IPS-20b (cell line): ENCODE data around the gene MTIF2.
"Not testable (repeated sequence)": the region's sequence is repeated elsewhere in the genome, so short reads cannot be mapped to it uniquely, and the experiment has no call there.

Source experiments
- H3K27ac ChIP-seq: one replicate; pipeline ENCODE4 v1.5.1; 2013; ENCODE audit warnings: low read length
- H3K27me3 ChIP-seq: 2 replicates; pipeline ENCODE4 v1.6.1; 2013; ENCODE audit warnings: mild to moderate bottlenecking, low read length, inconsistent platforms; ENCODE audit not compliant: insufficient read depth
- H3K36me3 ChIP-seq: 2 replicates; pipeline ENCODE4 v1.6.1; 2013; ENCODE audit warnings: low read depth, mild to moderate bottlenecking, inconsistent platforms, low read length, moderate library complexity; ENCODE audit not compliant: insufficient read depth
- H3K4me1 ChIP-seq: 2 replicates; pipeline ENCODE4 v1.6.1; 2013; ENCODE audit warnings: mild to moderate bottlenecking, control low read depth, inconsistent platforms, low read length, moderate library complexity; ENCODE audit not compliant: insufficient read depth
- H3K4me3 ChIP-seq: 2 replicates; pipeline ENCODE4 v1.5.1; 2013; ENCODE audit warnings: mild to moderate bottlenecking, low read length, inconsistent platforms
- H3K9ac ChIP-seq: 2 replicates; pipeline ENCODE4 v1.6.1; 2013; ENCODE audit warnings: low read depth, mild to moderate bottlenecking, inconsistent platforms, low read length, moderate library complexity
- H3K9me3 ChIP-seq: 2 replicates; pipeline ENCODE4 v1.6.1; 2013; ENCODE audit warnings: mild to moderate bottlenecking, low read depth, low read length, inconsistent platforms; ENCODE audit not compliant: insufficient read depth

Gene MTIF2

DNA sequence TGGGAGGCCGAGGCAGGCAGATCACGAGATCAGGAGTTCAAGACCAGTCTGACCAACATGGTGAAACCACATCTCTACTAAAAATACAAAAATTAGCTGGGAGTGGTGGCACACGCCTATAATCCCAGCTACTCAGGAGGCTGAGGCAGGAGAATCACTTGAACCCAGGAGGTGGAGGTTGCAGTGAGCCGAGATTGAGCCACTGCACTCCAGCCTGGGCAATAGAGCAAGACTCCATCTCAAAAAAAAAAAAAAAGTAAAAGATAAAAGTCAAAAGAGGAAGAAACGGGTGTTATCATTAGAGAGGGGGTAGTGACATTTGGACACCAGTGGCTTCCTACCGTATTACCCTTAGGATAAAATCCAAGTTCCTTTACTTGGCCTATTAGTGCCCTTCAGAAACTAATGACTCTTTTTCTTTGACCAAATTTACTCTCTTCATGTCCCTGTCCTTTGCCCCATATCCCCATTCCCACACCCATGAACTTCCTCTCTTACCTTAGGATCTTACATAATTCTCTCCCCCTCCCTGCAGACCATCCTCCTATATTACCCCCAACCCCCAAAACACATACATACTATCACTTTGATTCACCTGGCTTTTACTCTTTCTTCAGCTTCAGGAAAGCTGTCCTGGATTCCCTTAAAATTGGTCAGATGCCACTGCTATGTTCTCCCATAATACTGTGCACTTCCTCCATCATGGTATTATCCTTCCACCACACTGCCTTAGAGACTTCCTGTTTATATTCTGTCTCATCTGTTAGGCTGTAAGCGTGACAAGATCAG lies 41.4 kb downstream of the MTIF2 start:
- H3K4me3 ChIP-seq, H3K27me3 ChIP-seq, H3K4me1 ChIP-seq, H3K36me3 ChIP-seq, H3K9ac ChIP-seq, H3K9me3 ChIP-seq, H3K27ac ChIP-seq: not testable (repeated sequence)

DNA sequence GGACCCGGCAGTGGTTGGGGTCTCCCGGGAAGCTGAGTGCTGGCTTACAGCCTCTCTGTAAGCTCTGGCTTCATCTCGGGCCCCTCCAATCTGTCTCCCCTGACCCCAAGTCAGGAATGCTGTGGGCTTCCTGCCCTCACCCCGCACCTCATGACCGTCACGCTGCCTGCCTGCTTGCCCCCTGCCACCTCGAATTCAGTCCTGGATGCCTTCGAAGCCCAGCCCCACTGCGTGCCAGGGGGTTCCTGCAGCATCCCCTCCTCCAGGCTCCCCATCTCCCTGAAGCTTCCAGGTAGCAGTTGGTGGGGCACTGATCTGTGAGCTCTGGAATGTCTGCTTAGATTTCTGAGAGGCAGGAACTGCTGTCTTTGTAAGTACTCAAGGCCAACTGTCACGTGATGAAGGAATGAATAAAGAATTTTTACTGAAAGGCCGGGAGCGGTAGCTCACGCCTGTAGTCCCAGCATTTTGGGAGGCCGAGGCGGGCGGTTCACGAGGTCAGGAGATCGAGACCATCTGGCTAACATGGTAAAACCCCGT lies 43.5 kb downstream of the MTIF2 start:
- Histone ChIP-seq H3K4me1 (0 out of 2 replicates have a peak, but pooled peaks cover 6% of the 10 kb centered on the region), H3K4me3 (no peak overlapping the region), H3K27me3 (no peaks in the 10 kb centered on the region), H3K27ac (no peak overlapping the region), H3K36me3 (no peaks in the 10 kb centered on the region; the same call in 1 of the 2 replicates), H3K9me3 (no peaks in the 10 kb centered on the region), H3K9ac (peak overlapping the region; percentile 34; the same call in 1 of the 2 replicates)

DNA sequence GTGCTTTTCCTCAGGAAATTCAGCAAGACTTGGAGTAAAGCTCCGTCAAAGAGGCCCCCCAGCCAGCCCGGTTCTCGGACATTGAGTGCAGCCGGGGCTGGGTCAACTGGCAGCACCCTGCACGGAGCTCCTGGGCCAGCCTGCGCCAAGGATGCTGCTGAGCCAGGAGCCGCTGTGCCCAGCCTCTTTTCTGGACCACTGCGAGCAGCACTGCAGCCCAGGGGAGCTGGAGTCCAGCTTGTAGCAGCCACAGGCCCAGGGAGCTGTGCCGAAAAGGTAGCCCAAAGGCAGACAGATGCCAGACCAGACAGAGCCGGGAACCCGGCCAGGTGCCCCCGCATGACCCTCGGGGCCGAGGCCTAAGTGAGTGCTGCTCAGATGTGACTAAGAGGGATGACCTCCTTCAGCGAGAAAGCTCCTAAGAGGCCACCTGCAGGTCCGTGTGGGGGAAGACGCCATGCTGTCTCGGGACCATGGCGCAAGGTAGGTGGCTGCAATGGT lies 44.2 kb downstream of the MTIF2 start:
- Histone ChIP-seq H3K27ac (no peak overlapping the region), H3K4me1 (0 out of 2 replicates have a peak, but pooled peaks cover 6% of the 10 kb centered on the region), H3K27me3 (no peaks in the 10 kb centered on the region), H3K36me3 (no peaks in the 10 kb centered on the region; the same call in 1 of the 2 replicates), H3K9ac (no peak overlapping the region), H3K4me3 (no peak overlapping the region), H3K9me3 (no peaks in the 10 kb centered on the region)

DNA sequence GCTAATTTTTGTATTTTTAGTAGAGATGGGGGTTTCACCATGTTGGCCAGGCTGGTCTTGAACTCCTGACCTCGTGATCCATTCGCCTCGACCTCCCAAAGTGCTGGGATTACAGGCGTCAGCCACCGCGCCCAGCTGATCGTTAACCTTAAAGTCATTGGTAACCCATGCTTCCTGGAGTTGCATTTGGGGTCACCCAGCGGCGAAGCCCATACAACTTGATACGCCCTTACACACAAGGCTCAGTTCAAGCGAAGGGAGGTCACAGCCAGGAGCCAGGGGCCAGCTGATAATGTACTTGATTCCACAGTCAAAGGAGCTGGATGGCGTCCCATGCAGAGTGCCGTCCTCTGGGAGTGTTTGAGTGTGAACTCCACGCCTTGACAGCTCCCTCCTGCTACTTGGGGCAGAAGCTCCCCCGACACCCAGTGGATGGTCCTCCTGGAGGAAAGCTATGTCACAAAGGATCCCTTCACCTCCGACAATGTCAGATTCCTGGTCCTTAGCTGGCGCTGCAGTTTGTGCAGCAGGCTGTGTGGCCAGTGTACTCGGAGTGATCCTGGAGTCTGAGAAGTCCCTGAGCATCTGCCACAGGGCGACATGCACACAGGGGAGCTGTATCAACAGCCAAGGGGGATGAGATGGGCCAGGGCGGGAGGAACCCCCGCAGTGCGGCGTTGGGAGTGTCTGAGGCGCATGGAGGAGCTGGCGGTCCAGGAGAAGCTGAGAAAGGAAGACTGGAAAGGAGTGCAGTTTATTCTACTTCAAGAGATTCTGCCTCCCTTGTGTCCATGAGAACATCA lies 44.9 kb downstream of the MTIF2 start:
- H3K9me3 ChIP-seq = no peaks in the 10 kb centered on the region
- no peak overlapping the region for H3K9ac ChIP-seq
- no peaks in the 10 kb centered on the region for H3K27me3 ChIP-seq
- no peak overlapping the region for H3K27ac ChIP-seq
- 0 out of 2 replicates have a peak, but pooled peaks cover 6% of the 10 kb centered on the region for H3K4me1 ChIP-seq
- H3K36me3 ChIP-seq = no peaks in the 10 kb centered on the region; the same call in 1 of the 2 replicates
- H3K4me3 ChIP-seq = peak overlapping the region; percentile 73; the same call in 1 of the 2 replicates

DNA sequence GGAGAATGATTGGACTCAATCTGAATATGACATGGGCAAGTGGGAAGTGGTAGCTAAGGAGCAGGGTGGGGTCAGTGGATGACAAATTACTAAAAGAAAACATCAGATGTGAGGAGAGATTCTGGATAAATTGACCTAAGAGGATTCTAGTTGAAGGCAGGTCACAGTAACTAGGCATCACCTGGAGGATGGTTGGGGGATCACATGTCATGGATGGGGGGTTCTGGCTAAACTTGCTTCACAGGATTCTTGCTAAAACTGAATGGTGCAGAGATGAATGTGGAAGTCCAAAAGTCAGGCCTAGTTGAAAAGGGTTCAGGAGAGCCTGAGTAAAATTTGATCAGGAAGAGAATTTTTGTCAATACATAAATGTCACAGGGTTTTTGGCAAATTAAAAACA lies 55.2 kb downstream of the MTIF2 start:
- no peaks in the 10 kb centered on the region for H3K27me3 ChIP-seq
- no peaks in the 10 kb centered on the region for H3K9me3 ChIP-seq
- no peak overlapping the region for H3K4me3 ChIP-seq
- no peak overlapping the region for H3K27ac ChIP-seq
- 0 out of 2 replicates have a peak, but pooled peaks cover 3% of the 10 kb centered on the region for H3K4me1 ChIP-seq
- H3K36me3 ChIP-seq = no peaks in the 10 kb centered on the region
- no peak overlapping the region for H3K9ac ChIP-seq

DNA sequence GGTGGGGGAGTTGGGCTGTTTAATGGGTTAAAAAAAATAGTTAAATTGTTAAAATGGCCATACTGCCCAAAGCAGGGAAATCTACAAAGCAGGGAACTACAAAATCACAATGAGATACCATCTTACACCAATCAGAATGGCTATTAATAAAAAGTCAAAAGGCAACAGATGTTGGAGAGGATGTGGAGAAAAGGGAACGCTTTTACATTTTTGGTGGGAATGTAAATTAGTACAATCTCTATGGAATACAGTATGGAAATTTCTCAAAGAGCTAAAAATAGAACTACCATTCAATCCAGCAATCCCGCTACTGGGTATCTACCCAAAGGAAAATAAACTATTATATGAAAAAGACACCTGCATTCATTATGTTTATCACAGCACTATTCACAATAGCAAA lies 64.1 kb downstream of the MTIF2 start:
- no peaks in the 10 kb centered on the region for H3K4me1 ChIP-seq
- H3K4me3 ChIP-seq = no peak overlapping the region
- H3K9ac ChIP-seq = no peak overlapping the region
- H3K27ac ChIP-seq = no peak overlapping the region
- H3K27me3 ChIP-seq = no peaks in the 10 kb centered on the region
- H3K36me3 ChIP-seq = peaks cover 4% of the 10 kb centered on the region; the same call in 1 of the 2 replicates
- H3K9me3 ChIP-seq = peaks cover 9% of the 10 kb centered on the region; the same call in 1 of the 2 replicates

DNA sequence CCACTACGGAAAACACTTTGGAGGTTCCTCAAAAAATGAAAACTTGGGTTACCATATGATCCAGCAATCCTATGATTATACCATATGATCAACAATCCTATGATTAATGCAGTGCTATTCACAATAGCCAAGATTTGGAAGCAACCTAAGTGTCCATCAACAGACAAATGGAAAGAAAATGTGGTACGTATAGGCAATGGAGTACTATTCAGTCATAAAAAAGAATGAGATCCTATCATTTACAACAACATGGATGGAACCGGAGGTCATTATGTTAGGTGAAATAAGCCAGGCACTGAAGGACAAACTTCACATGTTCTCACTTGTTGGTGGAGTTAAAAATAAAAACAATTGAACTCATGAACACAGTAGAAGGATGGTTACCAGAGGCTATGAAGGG lies 64.5 kb downstream of the MTIF2 start:
- Histone ChIP-seq H3K4me1 (no peaks in the 10 kb centered on the region), H3K9me3 (peaks cover 9% of the 10 kb centered on the region; the same call in 1 of the 2 replicates)

DNA sequence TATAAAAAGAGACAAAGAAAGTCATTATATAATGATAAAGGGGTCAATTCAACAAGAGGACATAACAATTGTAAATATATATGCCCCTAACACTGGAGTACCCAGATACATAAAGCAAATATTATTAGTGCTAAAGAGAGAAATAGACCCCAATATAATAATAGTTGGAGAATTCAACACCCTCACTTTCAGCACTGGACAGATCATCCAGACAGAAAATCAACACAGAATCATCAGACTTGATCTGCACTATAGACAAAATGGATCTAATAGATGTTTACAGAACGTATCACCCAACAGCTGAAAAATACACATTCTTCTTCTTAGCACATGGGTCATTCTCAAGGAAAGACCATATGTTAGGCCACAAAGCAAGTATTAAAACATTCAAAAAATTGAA lies 68.6 kb downstream of the MTIF2 start:
- H3K27me3 ChIP-seq = no peaks in the 10 kb centered on the region
- no peak overlapping the region for H3K9ac ChIP-seq
- H3K4me1 ChIP-seq = no peaks in the 10 kb centered on the region
- no peak overlapping the region for H3K27ac ChIP-seq
- H3K9me3 ChIP-seq = peaks cover 9% of the 10 kb centered on the region; the same call in 1 of the 2 replicates
- peaks cover 4% of the 10 kb centered on the region; the same call in 1 of the 2 replicates for H3K36me3 ChIP-seq
- no peak overlapping the region for H3K4me3 ChIP-seq

More for the DNA sequence above, 64.5 kb downstream of the MTIF2 start:
- H3K4me3 ChIP-seq = no peak overlapping the region
- no peaks in the 10 kb centered on the region for H3K27me3 ChIP-seq
- H3K27ac ChIP-seq = no peak overlapping the region
- H3K36me3 ChIP-seq = peaks cover 4% of the 10 kb centered on the region; the same call in 1 of the 2 replicates
- H3K9ac ChIP-seq = no peak overlapping the region

DNA sequence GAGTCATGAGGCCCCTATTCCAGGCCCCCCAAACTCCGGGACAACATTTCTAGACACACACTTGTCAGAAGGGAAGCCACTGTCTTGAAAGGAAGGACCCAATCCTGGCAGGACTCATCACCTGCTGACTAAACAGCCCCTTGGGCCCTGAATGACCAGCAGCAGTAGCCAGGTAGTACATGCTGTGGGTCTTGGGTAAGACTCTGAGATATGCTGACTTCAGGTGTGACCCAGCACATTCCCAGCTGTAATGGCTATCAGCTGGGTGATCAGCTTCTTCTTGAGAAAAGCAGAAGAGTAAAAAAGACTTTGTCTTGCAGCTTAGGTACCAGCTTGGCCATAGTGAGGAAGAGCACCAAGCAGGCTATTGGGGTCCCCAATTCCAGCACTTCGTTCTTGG lies 72.5 kb downstream of the MTIF2 start:
- H3K27me3 ChIP-seq = no peaks in the 10 kb centered on the region
- H3K9ac ChIP-seq = no peak overlapping the region
- no peaks in the 10 kb centered on the region; the same call in 1 of the 2 replicates for H3K36me3 ChIP-seq
- no peaks in the 10 kb centered on the region for H3K9me3 ChIP-seq
- H3K4me1 ChIP-seq = no peaks in the 10 kb centered on the region
- no peak overlapping the region for H3K4me3 ChIP-seq
- no peak overlapping the region for H3K27ac ChIP-seq

DNA sequence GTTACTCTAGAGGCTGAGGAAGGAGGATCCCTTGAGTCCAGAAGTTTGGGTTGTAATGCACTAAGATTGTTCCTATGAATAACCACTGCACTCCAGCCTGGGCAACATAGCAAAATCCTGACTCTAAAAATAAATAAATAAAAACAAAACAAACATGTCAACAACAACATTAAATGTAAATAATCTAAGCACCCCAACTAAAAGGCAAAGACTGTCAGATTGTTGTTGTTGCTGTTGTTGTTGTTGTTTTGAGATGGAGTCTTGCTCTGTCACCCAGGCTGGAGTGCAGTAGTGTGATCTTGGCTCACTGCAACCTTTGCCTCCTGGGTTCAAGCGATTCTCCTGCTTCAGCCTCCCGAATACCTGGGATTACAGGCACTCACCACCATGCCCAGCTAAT lies 77.1 kb downstream of the MTIF2 start:
- H3K9me3 ChIP-seq, H3K4me1 ChIP-seq, H3K4me3 ChIP-seq, H3K9ac ChIP-seq, H3K36me3 ChIP-seq, H3K27me3 ChIP-seq, H3K27ac ChIP-seq: not testable (repeated sequence)

DNA sequence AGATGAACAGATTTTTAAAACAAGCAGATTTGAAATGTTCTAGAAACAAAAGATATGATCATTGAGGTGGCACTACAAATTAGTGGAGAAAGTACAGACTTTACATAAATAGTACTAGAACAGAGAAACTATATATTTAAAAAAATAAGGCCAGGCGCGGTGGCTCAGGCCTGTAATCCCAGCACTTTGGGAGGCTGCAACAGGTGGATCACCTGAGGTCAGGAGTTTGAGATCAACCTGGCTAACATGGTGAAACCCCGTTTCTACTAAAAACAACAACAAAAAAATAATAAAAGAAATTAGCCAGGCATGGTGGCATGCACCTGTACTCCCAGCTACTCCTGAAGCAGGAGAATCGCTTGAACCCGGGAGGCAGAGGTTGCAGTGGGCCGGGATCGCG lies 82.2 kb downstream of the MTIF2 start:
- H3K27ac ChIP-seq, H3K4me1 ChIP-seq, H3K36me3 ChIP-seq, H3K9ac ChIP-seq, H3K4me3 ChIP-seq, H3K9me3 ChIP-seq, H3K27me3 ChIP-seq: not testable (repeated sequence)
